ENCODE data around the gene AOPEP.

DNA sequence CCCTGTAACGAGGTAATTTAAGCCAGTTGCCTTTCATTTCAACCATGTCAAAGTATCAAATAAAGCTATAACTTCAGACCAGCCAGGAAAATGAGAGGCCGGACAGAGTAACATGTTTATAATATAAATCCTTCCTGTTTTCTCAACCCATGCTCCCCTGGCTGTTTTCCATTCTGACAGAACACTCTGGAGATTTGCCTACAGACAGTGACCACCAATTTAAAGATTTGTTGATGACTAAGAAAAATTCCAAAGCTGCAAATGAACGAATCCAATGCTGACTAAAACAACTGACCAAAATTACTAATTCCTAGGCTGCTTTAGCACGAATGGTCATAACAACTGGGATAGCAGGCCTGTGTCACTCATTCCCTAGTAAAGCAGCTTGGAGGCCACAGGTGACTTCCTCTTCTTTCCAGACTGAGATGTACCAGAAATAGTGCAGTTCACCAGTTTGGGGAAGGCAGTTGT, 141.4 kb downstream of the AOPEP start:
- no peak for TF ChIP-seq RFX5 (IDR thresholded peaks at IDR 0.05; ENCODE audit: low read length)
- TF ChIP-seq, protein P1, sequence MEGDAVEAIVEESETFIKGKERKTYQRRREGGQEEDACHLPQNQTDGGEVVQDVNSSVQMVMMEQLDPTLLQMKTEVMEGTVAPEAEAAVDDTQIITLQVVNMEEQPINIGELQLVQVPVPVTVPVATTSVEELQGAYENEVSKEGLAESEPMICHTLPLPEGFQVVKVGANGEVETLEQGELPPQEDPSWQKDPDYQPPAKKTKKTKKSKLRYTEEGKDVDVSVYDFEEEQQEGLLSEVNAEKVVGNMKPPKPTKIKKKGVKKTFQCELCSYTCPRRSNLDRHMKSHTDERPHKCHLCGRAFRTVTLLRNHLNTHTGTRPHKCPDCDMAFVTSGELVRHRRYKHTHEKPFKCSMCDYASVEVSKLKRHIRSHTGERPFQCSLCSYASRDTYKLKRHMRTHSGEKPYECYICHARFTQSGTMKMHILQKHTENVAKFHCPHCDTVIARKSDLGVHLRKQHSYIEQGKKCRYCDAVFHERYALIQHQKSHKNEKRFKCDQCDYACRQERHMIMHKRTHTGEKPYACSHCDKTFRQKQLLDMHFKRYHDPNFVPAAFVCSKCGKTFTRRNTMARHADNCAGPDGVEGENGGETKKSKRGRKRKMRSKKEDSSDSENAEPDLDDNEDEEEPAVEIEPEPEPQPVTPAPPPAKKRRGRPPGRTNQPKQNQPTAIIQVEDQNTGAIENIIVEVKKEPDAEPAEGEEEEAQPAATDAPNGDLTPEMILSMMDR (IDR thresholded peaks at IDR 0.05) = no peak
- no peak for TF ChIP-seq YY1 (IDR thresholded peaks at IDR 0.05; ENCODE audit: low read depth)
- TF ChIP-seq EZH2phosphoT487 (IDR thresholded peaks at IDR 0.05; ENCODE audit: borderline replicate concordance, low read depth) = no peak
- TF ChIP-seq FOXM1 (IDR thresholded peaks at IDR 0.05; ENCODE audit: low read depth) = no peak
- TF ChIP-seq, protein P2, sequence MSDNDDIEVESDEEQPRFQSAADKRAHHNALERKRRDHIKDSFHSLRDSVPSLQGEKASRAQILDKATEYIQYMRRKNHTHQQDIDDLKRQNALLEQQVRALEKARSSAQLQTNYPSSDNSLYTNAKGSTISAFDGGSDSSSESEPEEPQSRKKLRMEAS (IDR thresholded peaks at IDR 0.05; ENCODE audit: low read depth) = peak; percentile 68; the same call in 1 of the 2 replicates
- TF ChIP-seq EP300 (IDR thresholded peaks at IDR 0.05; ENCODE audit: borderline replicate concordance in 1 of 2, low read depth in 1 of 2, low read length in 1 of 2) = peak; percentile 28 to 51; a peak in 2 of 4 replicates
- no peak; the same call in 1 of the 2 replicates for TF ChIP-seq POLR2AphosphoS5 (IDR thresholded peaks at IDR 0.05; ENCODE audit: low read depth, low read length)
- TF ChIP-seq TAF1 (IDR thresholded peaks at IDR 0.05; ENCODE audit: borderline replicate concordance, low read depth, low read length) = peak; percentile 6; the same call in 1 of the 2 replicates
